HG03442 (cell line): Measurements from ENCODE around the gene MCTP2.

Experiments used
- ATAC-seq: cut with Tn5 transposase; IDR thresholded peaks from one replicate; pipeline ENCODE4 v1.9.1; 2021; ENCODE audit warnings: mild to moderate bottlenecking, moderate library complexity; ENCODE audit not compliant: unreplicated experiment

The MCTP2 gene

GRCh38 chr15:94336817-94337467 lies 105.6 kb downstream of the MCTP2 start:
- ATAC-seq, result no peak

DNA sequence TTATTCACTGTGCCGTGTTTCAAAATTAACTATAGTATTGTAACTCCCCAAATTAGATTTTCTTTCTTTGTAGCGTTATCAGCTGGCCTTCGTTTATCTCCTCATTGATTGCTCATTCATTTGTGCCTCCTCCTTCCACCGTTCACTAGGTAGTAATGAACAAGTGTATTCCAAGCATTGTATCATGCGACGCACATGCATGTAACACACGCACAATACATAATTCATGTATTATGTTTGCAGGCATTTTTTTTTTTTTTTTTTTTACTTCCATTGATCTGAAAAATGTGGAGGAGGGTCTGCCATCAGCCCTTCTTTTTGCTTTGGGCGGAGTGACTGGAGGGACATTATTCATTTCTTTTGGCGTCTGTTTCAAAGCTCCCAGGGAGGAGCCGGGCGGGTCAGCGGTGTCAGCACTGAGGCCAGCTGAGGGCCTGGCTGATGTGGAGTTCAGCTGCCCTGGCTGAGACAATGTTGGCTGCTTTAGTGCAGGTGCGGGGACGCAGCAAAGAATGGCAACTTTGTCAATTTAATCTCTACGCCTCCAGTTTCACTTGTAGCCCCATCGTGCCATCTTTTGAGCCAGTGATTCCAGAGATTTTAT lies 107.0 kb downstream of the MCTP2 start:
- no peak for ATAC-seq

- no peak for ATAC-seq
Observed at GRCh38 chr15:94346282-94346681, 114.9 kb downstream of the MCTP2 start.

DNA sequence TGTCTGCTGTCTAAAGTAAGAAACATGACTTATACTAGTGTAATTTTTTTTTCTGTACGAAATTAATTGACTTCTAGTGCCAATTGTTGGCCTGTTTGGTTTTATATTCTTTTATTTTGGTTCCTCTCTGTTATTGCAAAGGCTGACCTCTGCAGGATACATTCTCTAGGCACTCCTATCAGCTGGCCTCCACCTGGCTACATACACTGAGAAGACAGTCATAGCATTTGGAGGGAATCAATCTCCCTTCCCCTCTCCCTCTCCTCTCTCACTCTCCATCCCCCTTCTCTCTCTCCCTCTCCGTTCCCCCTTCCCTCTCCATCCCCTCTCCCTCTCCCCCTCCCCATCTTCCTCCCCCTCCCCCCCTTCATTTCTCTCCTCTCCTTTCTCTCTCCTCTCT lies 116.7 kb downstream of the MCTP2 start:
- no peak for ATAC-seq

DNA sequence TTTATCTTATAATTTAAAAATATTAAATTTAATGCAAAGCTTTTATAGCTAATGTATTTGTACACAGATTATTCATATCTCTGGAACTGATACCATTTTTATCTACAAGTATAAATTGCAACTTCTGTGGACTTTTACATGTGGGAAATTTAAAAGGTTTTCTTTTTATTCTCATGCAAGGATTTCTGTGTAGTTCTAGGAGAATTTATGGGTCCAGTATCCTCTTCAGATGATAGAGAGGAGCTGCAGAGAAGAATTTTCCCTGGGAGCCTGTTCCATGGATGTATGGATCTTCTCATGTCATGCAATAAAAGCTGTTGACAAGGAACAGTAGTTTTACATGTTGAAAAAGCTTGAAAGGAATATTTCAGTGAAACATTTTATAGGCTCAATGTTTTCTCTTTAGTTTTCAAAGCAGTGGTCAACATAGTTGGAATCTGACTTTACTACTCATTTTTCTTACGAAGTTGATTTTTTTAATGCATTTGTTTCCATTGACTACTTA lies 119.7 kb downstream of the MCTP2 start:
- no peak for ATAC-seq

- no peak for ATAC-seq
Observed at GRCh38 chr15:94352636-94353487, 121.5 kb downstream of the MCTP2 start.

DNA sequence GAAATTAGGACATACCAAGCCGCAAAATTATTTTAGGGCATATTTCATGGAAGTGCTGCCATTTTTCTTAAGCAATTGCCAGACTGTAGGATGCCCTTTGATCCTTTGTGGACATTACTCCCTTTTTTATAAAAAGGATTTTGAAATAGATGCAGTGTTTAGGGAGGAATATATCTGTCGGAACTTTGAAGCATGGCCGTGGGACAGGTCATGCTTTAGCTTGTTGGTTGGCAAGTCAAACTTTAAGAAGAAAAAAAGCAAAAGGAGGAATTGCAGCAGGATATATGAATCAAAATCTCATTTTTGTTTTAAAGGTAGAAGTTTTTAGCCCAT lies 122.1 kb downstream of the MCTP2 start:
- ATAC-seq, result no peak

- ATAC-seq, result no peak
Observed at GRCh38 chr15:94354655-94355054, 123.3 kb downstream of the MCTP2 start.

DNA sequence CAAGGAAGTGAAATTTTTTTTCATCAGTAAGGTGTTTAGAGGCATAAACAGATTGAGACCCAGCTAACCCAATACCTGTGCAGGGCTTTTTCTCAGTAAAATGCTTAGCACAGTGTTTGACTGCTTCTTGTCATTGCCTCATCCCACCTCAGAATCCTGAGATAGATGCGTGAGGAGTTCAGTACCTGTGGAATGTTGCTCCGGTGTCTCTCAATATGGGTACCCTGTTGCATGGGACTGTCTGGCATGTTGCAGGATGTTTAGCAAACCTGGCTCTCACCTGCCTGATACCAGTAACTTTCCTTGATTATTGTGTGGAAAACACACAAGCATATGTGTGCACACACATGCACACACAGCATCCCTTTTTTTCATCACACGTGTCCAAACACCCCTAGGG lies 128.4 kb downstream of the MCTP2 start:
- ATAC-seq, result no peak

- ATAC-seq, result no peak
Observed at GRCh38 chr15:94360251-94360685, 128.9 kb downstream of the MCTP2 start.

GRCh38 chr15:94362385-94363092 lies 131.2 kb downstream of the MCTP2 start:
- no peak for ATAC-seq

- no peak for ATAC-seq
Observed at GRCh38 chr15:94363382-94363781, 132.0 kb downstream of the MCTP2 start.

DNA sequence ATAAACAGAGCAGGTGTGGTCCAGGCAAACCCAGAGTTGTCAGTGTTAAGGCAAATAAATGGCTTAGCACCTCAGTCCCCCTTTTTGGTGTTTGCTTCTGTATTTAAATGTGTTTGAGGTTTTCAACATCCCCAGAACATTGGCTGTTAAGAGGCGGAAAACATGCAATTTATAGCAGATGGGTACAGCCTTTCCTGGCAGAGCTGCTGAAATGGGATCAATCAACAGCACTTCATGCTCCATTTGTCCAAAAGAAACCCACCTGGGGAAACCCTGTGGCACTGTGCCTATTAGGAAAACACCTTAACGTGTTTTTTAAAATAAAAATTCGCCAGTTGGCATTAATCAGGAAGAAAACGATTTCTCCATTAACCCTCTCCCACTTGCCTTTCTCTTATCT lies 135.4 kb downstream of the MCTP2 start:
- no peak for ATAC-seq

GRCh38 chr15:94367726-94368535 lies 136.6 kb downstream of the MCTP2 start:
- ATAC-seq, result no peak

DNA sequence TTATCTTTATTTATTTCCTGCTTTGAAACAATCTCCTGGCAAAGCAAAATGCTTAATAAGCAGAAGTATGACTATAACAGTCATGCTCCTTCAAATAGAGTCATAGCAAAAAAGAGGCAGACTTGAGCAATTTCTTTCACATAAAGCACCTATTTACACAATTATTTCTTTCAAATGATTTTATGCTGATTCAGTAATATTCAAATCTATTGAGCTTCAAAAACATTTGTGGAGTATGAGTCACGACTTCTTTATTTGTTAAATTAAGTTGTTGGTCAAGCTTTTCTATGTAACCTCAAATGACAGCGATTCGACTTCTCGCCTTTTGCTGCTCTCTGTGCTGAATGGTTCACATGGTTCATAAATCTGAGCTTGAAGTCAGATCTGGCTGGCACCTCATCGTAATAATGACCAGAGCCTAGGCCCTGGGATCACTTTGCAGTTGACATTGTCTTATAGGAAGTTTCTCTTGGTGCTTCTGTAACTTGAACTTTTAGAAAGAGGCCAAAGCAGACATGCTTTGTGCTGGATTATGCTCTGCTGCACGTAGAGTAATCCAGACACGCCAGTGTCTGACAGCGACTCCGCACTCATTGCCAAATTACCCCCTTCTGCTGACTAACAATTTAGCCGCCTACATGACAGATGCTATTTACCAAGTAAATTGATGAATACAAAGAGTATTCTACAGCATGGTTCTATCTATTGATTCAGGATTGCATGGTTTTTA lies 139.0 kb downstream of the MCTP2 start:
- no peak for ATAC-seq

GRCh38 chr15:94370936-94371285 lies 139.6 kb downstream of the MCTP2 start:
- ATAC-seq, result no peak

- no peak for ATAC-seq
Observed at GRCh38 chr15:94372821-94373220, 141.5 kb downstream of the MCTP2 start.

DNA sequence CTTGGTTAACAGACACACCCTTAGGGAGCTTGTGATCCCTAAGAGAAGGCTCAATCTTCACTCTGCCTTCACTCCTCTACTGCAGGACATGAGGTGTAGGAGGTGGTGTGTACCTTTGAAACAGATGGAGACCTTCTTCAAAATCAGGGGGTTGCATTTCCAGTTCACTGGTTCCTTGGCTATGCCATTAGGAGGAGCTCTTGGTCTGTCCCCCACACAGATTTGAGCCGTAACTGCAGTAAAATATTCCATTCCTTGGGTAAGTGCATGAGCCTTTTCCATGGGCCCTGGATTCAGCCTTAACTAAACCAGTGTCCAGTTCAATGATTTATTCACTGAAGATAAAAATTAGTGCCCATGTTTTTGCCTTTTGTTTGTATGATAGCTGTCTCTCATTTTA lies 144.6 kb downstream of the MCTP2 start:
- ATAC-seq, result no peak

- ATAC-seq, result no peak
Observed at GRCh38 chr15:94379986-94380385, 148.6 kb downstream of the MCTP2 start.

DNA sequence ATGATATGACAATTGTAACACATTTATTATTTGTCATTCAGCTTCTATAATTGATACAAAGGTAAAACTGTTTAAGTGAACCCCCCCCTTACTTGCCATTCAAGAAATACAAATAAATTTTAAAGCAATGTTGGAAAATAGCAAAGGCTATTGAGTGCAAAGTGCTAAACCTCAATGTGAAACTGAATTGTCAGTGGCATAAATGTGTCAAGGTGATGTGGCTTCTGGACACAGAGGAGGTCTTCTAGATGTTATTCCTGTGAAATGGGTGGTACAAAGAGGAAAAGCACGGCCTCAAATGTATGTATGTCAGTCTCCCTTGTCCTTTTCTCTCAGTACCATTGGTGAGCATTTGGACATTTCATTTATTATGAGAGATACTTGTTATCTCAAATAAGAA lies 149.4 kb downstream of the MCTP2 start:
- no peak for ATAC-seq
